ENCODE results near the gene SYT12. TPM values are rescaled to one million over a fixed set of nuclear protein-coding genes. Genes with fewer than 3 reads are reported as not detected.
A peak's percentile ranks its signal among the peaks of the same experiment; 100 is the strongest.

The SYT12 gene
- total and polyA plus RNA-seq, 2 of the 13 experiments (the other 11 are each of a cell fraction or from before 2014, with no cell fraction given), result 0.01 to 0.02 TPM

DNA sequence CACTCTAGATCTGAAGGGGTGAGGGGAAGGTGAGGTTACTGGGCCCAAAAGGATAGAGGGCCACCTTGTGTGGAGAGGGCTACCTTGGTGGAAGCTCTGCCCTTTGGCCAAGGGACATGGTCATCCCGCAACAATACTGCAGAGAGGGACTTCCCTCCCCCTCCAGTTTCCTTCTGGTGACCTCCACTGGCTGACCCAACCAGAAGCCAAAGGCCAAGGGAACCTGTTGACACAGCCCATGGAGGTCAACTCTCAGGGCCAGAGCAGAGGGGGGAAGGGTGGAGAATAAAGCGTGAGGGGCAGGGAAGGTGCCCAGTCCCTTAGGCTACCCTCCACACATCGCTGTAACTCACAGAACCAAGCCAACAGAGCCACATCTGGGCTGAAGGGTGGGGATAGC, 18.7 kb downstream of the SYT12 start (continued):
- TF ChIP-seq, protein P1, sequence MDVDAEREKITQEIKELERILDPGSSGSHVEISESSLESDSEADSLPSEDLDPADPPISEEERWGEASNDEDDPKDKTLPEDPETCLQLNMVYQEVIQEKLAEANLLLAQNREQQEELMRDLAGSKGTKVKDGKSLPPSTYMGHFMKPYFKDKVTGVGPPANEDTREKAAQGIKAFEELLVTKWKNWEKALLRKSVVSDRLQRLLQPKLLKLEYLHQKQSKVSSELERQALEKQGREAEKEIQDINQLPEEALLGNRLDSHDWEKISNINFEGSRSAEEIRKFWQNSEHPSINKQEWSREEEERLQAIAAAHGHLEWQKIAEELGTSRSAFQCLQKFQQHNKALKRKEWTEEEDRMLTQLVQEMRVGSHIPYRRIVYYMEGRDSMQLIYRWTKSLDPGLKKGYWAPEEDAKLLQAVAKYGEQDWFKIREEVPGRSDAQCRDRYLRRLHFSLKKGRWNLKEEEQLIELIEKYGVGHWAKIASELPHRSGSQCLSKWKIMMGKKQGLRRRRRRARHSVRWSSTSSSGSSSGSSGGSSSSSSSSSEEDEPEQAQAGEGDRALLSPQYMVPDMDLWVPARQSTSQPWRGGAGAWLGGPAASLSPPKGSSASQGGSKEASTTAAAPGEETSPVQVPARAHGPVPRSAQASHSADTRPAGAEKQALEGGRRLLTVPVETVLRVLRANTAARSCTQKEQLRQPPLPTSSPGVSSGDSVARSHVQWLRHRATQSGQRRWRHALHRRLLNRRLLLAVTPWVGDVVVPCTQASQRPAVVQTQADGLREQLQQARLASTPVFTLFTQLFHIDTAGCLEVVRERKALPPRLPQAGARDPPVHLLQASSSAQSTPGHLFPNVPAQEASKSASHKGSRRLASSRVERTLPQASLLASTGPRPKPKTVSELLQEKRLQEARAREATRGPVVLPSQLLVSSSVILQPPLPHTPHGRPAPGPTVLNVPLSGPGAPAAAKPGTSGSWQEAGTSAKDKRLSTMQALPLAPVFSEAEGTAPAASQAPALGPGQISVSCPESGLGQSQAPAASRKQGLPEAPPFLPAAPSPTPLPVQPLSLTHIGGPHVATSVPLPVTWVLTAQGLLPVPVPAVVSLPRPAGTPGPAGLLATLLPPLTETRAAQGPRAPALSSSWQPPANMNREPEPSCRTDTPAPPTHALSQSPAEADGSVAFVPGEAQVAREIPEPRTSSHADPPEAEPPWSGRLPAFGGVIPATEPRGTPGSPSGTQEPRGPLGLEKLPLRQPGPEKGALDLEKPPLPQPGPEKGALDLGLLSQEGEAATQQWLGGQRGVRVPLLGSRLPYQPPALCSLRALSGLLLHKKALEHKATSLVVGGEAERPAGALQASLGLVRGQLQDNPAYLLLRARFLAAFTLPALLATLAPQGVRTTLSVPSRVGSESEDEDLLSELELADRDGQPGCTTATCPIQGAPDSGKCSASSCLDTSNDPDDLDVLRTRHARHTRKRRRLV (CRISPR knock-in tag; IDR thresholded peaks at IDR 0.05), result no peak
- TF ChIP-seq RELA (CRISPR knock-in tag; IDR thresholded peaks at IDR 0.05), result no peak
- TF ChIP-seq, protein P2, sequence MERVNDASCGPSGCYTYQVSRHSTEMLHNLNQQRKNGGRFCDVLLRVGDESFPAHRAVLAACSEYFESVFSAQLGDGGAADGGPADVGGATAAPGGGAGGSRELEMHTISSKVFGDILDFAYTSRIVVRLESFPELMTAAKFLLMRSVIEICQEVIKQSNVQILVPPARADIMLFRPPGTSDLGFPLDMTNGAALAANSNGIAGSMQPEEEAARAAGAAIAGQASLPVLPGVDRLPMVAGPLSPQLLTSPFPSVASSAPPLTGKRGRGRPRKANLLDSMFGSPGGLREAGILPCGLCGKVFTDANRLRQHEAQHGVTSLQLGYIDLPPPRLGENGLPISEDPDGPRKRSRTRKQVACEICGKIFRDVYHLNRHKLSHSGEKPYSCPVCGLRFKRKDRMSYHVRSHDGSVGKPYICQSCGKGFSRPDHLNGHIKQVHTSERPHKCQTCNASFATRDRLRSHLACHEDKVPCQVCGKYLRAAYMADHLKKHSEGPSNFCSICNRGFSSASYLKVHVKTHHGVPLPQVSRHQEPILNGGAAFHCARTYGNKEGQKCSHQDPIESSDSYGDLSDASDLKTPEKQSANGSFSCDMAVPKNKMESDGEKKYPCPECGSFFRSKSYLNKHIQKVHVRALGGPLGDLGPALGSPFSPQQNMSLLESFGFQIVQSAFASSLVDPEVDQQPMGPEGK (CRISPR knock-in tag; IDR thresholded peaks at IDR 0.05), result peak; percentile 68; the same call in 1 of the 2 replicates
- peak; percentile 72; the same call in 1 of the 2 replicates for TF ChIP-seq RXRB (CRISPR knock-in tag; IDR thresholded peaks at IDR 0.05; ENCODE audit: borderline replicate concordance)
- TF ChIP-seq, protein P3, sequence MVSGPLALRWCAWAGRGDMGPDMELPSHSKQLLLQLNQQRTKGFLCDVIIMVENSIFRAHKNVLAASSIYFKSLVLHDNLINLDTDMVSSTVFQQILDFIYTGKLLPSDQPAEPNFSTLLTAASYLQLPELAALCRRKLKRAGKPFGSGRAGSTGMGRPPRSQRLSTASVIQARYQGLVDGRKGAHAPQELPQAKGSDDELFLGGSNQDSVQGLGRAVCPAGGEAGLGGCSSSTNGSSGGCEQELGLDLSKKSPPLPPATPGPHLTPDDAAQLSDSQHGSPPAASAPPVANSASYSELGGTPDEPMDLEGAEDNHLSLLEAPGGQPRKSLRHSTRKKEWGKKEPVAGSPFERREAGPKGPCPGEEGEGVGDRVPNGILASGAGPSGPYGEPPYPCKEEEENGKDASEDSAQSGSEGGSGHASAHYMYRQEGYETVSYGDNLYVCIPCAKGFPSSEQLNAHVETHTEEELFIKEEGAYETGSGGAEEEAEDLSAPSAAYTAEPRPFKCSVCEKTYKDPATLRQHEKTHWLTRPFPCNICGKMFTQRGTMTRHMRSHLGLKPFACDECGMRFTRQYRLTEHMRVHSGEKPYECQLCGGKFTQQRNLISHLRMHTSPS (CRISPR knock-in tag; IDR thresholded peaks at IDR 0.05; ENCODE audit: low read depth), result peak; percentile 44; the same call in 1 of the 2 replicates
- no peak for TF ChIP-seq ZNF547 (CRISPR knock-in tag; IDR thresholded peaks at IDR 0.05)
- no peak for TF ChIP-seq ZFYVE20 (CRISPR knock-in tag; IDR thresholded peaks at IDR 0.05; ENCODE audit: borderline replicate concordance, low read depth)
- TF ChIP-seq NBN (conservative IDR thresholded peaks at IDR 0.05), result no peak
- TF ChIP-seq FOSL2 (CRISPR knock-in tag; IDR thresholded peaks at IDR 0.05), result peak; percentile 43; the same call in 1 of the 2 replicates
- TF ChIP-seq NR3C1 (CRISPR knock-in tag; IDR thresholded peaks at IDR 0.05), result no peak
- TF ChIP-seq ZNF782 (CRISPR knock-in tag; IDR thresholded peaks at IDR 0.05; ENCODE audit: borderline replicate concordance), result peak; percentile 44; the same call in 1 of the 2 replicates
- no peak for TF ChIP-seq NONO (IDR thresholded peaks at IDR 0.05)
- TF ChIP-seq NONO (CRISPR knock-in tag; conservative IDR thresholded peaks at IDR 0.05), result peak; percentile 71; the same call in 1 of the 2 replicates
- TF ChIP-seq PHF5A (CRISPR knock-in tag; IDR thresholded peaks at IDR 0.05; ENCODE audit: low read depth, unreplicated experiment), result no peak
- TF ChIP-seq, protein P4, sequence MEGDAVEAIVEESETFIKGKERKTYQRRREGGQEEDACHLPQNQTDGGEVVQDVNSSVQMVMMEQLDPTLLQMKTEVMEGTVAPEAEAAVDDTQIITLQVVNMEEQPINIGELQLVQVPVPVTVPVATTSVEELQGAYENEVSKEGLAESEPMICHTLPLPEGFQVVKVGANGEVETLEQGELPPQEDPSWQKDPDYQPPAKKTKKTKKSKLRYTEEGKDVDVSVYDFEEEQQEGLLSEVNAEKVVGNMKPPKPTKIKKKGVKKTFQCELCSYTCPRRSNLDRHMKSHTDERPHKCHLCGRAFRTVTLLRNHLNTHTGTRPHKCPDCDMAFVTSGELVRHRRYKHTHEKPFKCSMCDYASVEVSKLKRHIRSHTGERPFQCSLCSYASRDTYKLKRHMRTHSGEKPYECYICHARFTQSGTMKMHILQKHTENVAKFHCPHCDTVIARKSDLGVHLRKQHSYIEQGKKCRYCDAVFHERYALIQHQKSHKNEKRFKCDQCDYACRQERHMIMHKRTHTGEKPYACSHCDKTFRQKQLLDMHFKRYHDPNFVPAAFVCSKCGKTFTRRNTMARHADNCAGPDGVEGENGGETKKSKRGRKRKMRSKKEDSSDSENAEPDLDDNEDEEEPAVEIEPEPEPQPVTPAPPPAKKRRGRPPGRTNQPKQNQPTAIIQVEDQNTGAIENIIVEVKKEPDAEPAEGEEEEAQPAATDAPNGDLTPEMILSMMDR (CRISPR knock-in tag; IDR thresholded peaks at IDR 0.05), result peak; percentile 35; the same call in 1 of the 2 replicates
- TF ChIP-seq MXI1 (IDR thresholded peaks at IDR 0.05; ENCODE audit: borderline replicate concordance, low read depth, low read length), result no peak
- TF ChIP-seq NPAS2 (CRISPR knock-in tag; IDR thresholded peaks at IDR 0.05; ENCODE audit: borderline replicate concordance), result no peak
- no peak for TF ChIP-seq ETV6 (CRISPR knock-in tag; conservative IDR thresholded peaks at IDR 0.05)

Data from HepG2 (cell line).